NT2/D1 (cell line): ENCODE measurements around the gene RUNX1.

Experiments used
- DNase-seq: peaks from one replicate; pipeline ENCODE4 v3.0.0-alpha.2; 2011; ENCODE audit warnings: low read depth, low spot score
- H3K27me3 ChIP-seq: 2 replicates; pipeline ENCODE4 v1.6.0; 2011; ENCODE audit warnings: mild to moderate bottlenecking; ENCODE audit not compliant: insufficient read length, insufficient read depth
- H3K36me3 ChIP-seq: 2 replicates; pipeline ENCODE4 v1.6.1; 2011; ENCODE audit warnings: mild to moderate bottlenecking, low read length, mixed read lengths; ENCODE audit not compliant: insufficient read depth, insufficient read length
- H3K4me1 ChIP-seq: 2 replicates; pipeline ENCODE4 v1.5.1; 2011; ENCODE audit not compliant: insufficient read depth, insufficient read length
- H3K4me3 ChIP-seq: 2 replicates; pipeline ENCODE4 v1.5.1; 2011; ENCODE audit warnings: low read depth; ENCODE audit not compliant: insufficient read length
- H3K9ac ChIP-seq: 2 replicates; pipeline ENCODE4 v1.6.0; 2011; ENCODE audit warnings: low read depth; ENCODE audit not compliant: insufficient read length
- H3K9me3 ChIP-seq: 2 replicates; pipeline ENCODE4 v1.5.1; 2011; ENCODE audit warnings: mild to moderate bottlenecking, low read length; ENCODE audit not compliant: insufficient read depth
- SUZ12 ChIP-seq: IDR thresholded peaks from 2 replicates; pipeline ENCODE4 v1.6.1; 2011; ENCODE audit not compliant: insufficient read length, insufficient read depth; ENCODE audit errors: extremely low read depth
- YY1 ChIP-seq: IDR thresholded peaks from 2 replicates; pipeline ENCODE4 v1.6.1; 2011; ENCODE audit not compliant: insufficient read length, insufficient read depth
- ZNF274 ChIP-seq: IDR thresholded peaks from 2 replicates; pipeline ENCODE4 v1.6.1; 2011; ENCODE audit warnings: mild to moderate bottlenecking, low read depth, low read length

Gene RUNX1

DNA sequence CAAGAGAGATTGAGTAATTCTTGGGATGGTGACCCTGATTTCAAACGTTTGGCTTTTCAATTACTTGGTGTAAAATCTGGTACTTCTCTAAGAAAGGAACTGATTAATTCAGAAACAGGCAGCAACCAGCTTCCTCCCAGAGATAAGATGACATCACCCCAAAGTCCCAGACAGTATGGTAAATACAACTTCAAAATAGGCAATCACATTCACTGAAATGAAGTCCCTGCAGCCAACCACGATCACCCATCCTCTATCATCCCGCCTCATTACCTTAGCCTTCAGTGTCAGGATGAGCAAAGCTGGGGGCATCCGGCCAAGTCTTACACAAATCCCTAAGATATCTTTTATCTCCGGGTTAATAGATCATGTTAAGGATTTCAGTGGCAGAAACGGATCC is 26.4 kb upstream of the RUNX1 start:
- no peaks in the 10 kb centered on the region for H3K36me3 ChIP-seq
- no peak for DNase-seq
- no peaks in the 10 kb centered on the region for H3K27me3 ChIP-seq
- TF ChIP-seq SUZ12 (no peak), YY1 (no peak), ZNF274 (no peak)
- H3K9ac ChIP-seq, result no peak overlapping the region
- no peaks in the 10 kb centered on the region for H3K4me1 ChIP-seq
- H3K4me3 ChIP-seq, result no peak overlapping the region
- peaks cover 7% of the 10 kb centered on the region; the same call in 1 of the 2 replicates for H3K9me3 ChIP-seq

DNA sequence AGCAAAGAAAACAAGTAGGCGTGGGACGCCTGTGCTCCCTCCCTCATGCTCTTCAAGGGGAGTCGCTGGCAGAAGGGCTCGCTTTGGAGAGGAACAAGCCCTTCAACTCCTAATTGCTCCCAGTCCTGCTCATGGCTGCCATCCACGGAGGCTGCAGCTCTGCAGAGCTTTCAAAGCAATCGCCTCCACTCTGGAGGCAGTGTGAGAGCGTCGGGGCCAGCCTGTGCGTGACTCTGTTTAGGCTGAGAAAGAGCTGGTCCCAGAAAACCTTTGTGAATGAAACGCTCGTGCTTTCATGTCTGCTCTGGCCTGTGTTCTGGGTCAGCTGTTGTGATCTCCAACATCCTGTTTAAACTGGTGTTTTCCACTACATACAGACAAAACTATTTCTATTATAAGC is 23.9 kb upstream of the RUNX1 start:
- no peak for DNase-seq
- no peak overlapping the region for H3K4me3 ChIP-seq
- no peak for TF ChIP-seq YY1
- no peak for TF ChIP-seq SUZ12
- no peak for TF ChIP-seq ZNF274
- H3K27me3 ChIP-seq, result no peaks in the 10 kb centered on the region
- no peaks in the 10 kb centered on the region for H3K4me1 ChIP-seq
- H3K9ac ChIP-seq, result no peak overlapping the region
- peaks cover 7% of the 10 kb centered on the region; the same call in 1 of the 2 replicates for H3K9me3 ChIP-seq
- no peaks in the 10 kb centered on the region for H3K36me3 ChIP-seq

DNA sequence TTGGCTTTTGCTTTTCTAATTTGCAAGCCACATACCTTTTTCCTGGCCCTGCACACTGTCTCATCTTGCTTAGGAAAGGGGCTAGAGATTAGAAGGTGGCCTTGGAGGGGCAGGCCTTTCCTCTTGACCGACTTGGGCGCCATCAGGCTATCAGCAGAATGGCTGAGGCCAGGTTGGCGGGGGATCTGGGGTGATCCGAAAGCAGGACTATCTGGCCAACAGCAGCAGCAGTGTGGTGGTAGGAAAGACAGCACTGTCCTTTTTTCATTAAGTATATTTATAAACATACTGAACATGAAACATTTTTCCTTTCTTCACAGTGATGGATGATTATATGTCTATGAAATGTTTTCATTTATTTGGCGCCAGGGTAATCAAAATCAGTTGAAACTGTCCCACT is 23.5 kb upstream of the RUNX1 start:
- no peak for DNase-seq
- Histone ChIP-seq H3K36me3 (no peaks in the 10 kb centered on the region), H3K4me3 (no peak overlapping the region), H3K9me3 (peaks cover 7% of the 10 kb centered on the region; the same call in 1 of the 2 replicates), H3K27me3 (no peaks in the 10 kb centered on the region), H3K4me1 (no peaks in the 10 kb centered on the region), H3K9ac (no peak overlapping the region)
- no peak for TF ChIP-seq ZNF274
- TF ChIP-seq SUZ12, result no peak
- TF ChIP-seq YY1, result no peak

DNA sequence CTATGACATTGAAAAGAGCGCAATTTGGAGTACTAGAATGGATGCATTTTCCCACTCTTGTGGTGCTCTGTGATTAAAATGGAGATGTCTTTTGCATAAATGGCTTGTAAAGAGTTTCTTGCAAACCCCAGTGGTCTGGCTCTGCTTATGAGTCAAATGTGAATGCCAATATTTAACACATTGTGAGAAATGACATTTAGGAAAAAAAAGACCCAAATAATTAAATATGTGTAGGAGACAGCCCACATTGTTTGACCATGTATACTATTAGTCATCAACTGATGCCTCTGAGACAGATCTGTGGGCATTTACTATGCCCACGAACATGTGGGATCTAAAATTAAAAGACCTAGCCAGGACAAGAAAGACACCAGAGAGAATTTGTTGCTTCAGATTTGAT is 22.2 kb upstream of the RUNX1 start:
- no peak for DNase-seq
- no peaks in the 10 kb centered on the region for H3K36me3 ChIP-seq
- no peak for TF ChIP-seq ZNF274
- no peak for TF ChIP-seq SUZ12
- TF ChIP-seq YY1, result no peak
- no peaks in the 10 kb centered on the region for H3K4me1 ChIP-seq
- H3K9ac ChIP-seq, result no peak overlapping the region
- no peak overlapping the region for H3K4me3 ChIP-seq
- H3K27me3 ChIP-seq, result no peaks in the 10 kb centered on the region
- peaks cover 7% of the 10 kb centered on the region; the same call in 1 of the 2 replicates for H3K9me3 ChIP-seq

DNA sequence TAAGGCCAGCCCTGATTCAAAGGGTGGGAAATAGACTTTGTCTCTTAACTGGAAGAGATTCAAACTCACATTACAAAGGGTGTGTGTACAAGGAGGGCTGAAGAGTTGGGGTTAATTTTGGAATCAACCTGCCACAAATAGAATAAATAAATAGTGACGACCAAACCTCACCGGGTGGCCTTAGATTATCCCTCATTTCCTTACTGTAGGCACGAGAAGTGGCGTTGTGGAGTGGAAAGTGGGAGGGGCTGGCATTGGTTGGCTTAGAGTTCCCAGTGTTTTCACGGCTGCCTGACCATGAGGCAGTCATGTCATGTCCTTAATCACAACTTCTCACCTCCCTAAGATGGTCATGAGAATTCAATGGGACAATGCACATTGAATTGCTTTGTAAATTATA is 21.3 kb upstream of the RUNX1 start:
- H3K36me3 ChIP-seq, result no peaks in the 10 kb centered on the region
- H3K4me1 ChIP-seq, result no peaks in the 10 kb centered on the region
- DNase-seq, result no peak
- H3K9me3 ChIP-seq, result peaks cover 7% of the 10 kb centered on the region; the same call in 1 of the 2 replicates
- TF ChIP-seq YY1 (no peak), SUZ12 (no peak), ZNF274 (no peak)
- no peak overlapping the region for H3K4me3 ChIP-seq
- no peak overlapping the region for H3K9ac ChIP-seq
- no peaks in the 10 kb centered on the region for H3K27me3 ChIP-seq

DNA sequence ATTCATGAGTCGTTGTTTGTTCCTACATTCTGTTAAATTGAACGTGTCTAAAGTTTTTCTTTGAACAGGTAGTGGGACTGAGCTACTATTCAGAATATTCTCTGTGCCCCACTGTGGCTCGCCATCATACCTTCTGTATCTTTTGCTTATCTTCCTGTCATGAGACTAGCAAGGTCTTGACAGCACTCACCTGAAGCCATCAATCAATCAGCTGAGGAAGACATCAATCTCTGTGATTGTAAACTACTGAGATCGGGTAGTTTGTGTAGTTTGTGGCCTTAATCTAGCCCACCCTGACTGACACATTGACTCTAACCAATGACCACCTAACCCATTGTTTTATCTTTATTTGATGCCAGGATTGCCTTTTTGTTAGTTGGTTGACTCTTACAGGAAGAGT is 17.7 kb upstream of the RUNX1 start:
- DNase-seq, result no peak
- no peak for TF ChIP-seq YY1
- TF ChIP-seq SUZ12, result no peak
- TF ChIP-seq ZNF274, result no peak
- Histone ChIP-seq H3K4me1 (no peaks in the 10 kb centered on the region), H3K9me3 (no peaks in the 10 kb centered on the region), H3K36me3 (no peaks in the 10 kb centered on the region), H3K4me3 (no peak overlapping the region), H3K27me3 (no peaks in the 10 kb centered on the region), H3K9ac (no peak overlapping the region)

DNA sequence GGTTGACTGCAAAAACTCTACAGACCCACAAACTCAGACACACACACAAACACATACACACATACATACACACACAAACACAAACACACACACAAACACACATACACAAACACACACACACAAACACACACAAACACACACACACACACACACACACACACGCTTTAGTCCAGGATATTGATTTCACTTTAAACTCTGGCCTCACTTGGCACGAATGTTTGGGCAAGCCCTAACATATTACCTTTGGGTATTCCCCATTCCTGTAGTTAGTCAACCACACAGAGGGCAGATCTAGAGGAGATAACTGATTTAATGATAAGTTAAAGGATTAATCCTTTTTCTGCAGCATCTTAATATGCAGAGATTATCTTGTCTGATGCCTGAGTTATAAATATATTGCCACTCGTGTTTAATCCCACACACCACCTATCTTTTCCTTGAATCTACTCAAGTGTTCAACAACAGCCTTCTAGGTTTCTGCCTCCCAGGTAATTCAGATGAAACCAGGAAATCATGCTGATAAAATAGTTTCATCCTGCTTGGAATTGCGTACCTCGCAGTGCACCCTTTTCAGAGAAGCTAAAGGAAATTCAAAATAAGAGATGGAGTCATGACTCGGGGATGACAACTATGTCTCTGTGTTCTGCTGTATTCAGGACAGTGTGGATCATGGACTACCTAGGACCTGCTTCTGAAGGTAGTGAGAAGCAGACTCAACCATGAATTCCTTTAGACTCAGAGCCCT is 14.5 kb upstream of the RUNX1 start:
- no peaks in the 10 kb centered on the region for H3K4me1 ChIP-seq
- no peak for DNase-seq

More for the DNA sequence above, 14.5 kb upstream of the RUNX1 start:
- TF ChIP-seq YY1 (no peak), SUZ12 (no peak), ZNF274 (no peak)
- no peaks in the 10 kb centered on the region for H3K36me3 ChIP-seq
- H3K27me3 ChIP-seq, result no peaks in the 10 kb centered on the region
- no peaks in the 10 kb centered on the region for H3K9me3 ChIP-seq
- no peak overlapping the region for H3K4me3 ChIP-seq
- no peak overlapping the region for H3K9ac ChIP-seq
